MM.1S (cell line): ENCODE measurements around the gene WDR74.

Experiments
- DNase-seq: peaks from one replicate; pipeline ENCODE4 v3.0.0-alpha.2; 2015
- H2AFZ ChIP-seq: fragments of 300-600 bp; sonication (generic); 2 replicates; pipeline ENCODE4 v1.6.0; 2016; ENCODE audit warnings: antibody characterized with exemption, low read length
- H3F3A ChIP-seq: fragments of 300-600 bp; sonication (generic); 2 replicates; pipeline ENCODE4 v1.6.1; 2016; ENCODE audit warnings: mild to moderate bottlenecking, antibody characterized with exemption, low read length, moderate library complexity, mixed read lengths; ENCODE audit not compliant: insufficient read depth
- H3K27ac ChIP-seq: fragments of 300-600 bp; sonication (generic); 2 replicates; pipeline ENCODE4 v1.5.1; 2016; ENCODE audit warnings: mild to moderate bottlenecking, low read length
- H3K27me3 ChIP-seq: fragments of 300-600 bp; sonication (generic); replicated peaks from 2 replicates; pipeline ENCODE4 v1.6.0; 2016; ENCODE audit warnings: low read length; ENCODE audit not compliant: insufficient read depth
- H3K36me3 ChIP-seq: fragments of 300-600 bp; sonication (generic); replicated peaks from 2 replicates; pipeline ENCODE4 v1.6.1; 2016; ENCODE audit warnings: mild to moderate bottlenecking, low read length, mixed read lengths; ENCODE audit not compliant: insufficient read depth
- H3K4me1 ChIP-seq: fragments of 300-600 bp; sonication (generic); 2 replicates; pipeline ENCODE4 v1.6.1; 2016; ENCODE audit warnings: low read length, mixed read lengths
- H3K4me2 ChIP-seq: fragments of 300-600 bp; sonication (generic); 2 replicates; pipeline ENCODE4 v1.6.0; 2016; ENCODE audit warnings: low read depth, low read length
- H3K4me3 ChIP-seq: fragments of 300-600 bp; sonication (generic); 2 replicates; pipeline ENCODE4 v1.5.1; 2016; ENCODE audit warnings: low read length, mixed read lengths
- H3K79me2 ChIP-seq: fragments of 300-600 bp; sonication (generic); 2 replicates; pipeline ENCODE4 v1.6.1; 2016; ENCODE audit warnings: mixed run types, low read length, mixed read lengths
- H3K9ac ChIP-seq: fragments of 300-600 bp; sonication (generic); 2 replicates; pipeline ENCODE4 v1.6.1; 2016; ENCODE audit warnings: low read length, mixed read lengths
- H3K9me2 ChIP-seq: fragments of 300-600 bp; sonication (generic); replicated peaks from 2 replicates; pipeline ENCODE4 v1.6.1; 2016; ENCODE audit warnings: mild to moderate bottlenecking, low read length, mixed read lengths; ENCODE audit not compliant: insufficient read depth
- H3K9me3 ChIP-seq: fragments of 300-600 bp; sonication (generic); replicated peaks from 2 replicates; pipeline ENCODE4 v1.6.1; 2016; ENCODE audit warnings: mild to moderate bottlenecking, low read length, mixed read lengths; ENCODE audit not compliant: insufficient read depth
- H4K20me1 ChIP-seq: fragments of 300-600 bp; sonication (generic); 2 replicates; pipeline ENCODE4 v1.6.1; 2016; ENCODE audit warnings: mild to moderate bottlenecking, low read length, moderate library complexity, mixed read lengths; ENCODE audit not compliant: insufficient read depth
- CTCF ChIP-seq: fragments of 300-600 bp; sonication (generic); IDR thresholded peaks from 2 replicates; pipeline ENCODE4 v1.5.1; 2016; ENCODE audit warnings: antibody characterized with exemption, low read length, mixed read lengths
- EZH2 ChIP-seq: fragments of 300-600 bp; sonication (generic); optimal IDR thresholded peaks from 2 replicates; pipeline ENCODE3; 2017; ENCODE audit warnings: low read depth, mild to moderate bottlenecking, antibody characterized with exemption, low read length, mixed read lengths
- EZH2phosphoT487 ChIP-seq: fragments of 300-600 bp; sonication (generic); IDR thresholded peaks from 2 replicates; pipeline ENCODE4 v1.6.1; 2018; ENCODE audit warnings: antibody characterized with exemption, low read length

The WDR74 gene

DNA sequence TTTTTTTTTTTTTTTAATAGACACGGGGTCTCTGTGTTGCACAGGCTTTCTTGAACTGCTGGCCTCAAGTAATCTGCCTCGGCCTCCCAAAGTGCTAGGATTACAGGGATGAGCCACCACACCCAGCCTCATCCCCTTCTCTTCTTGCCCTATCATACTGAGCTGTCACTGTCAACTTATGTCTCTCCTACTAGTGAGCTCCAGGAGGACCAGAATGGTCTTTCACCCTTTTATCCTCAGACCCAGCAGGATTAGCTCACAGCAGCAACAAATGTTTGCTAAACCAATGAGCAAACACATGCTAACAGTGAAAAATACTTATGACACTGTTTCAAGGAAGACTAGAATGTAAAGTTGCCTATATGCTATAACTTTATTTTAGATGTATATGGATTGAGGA, 27.7 kb downstream of the WDR74 start:
- TF ChIP-seq EZH2phosphoT487 = no peak
- TF ChIP-seq CTCF = no peak
- TF ChIP-seq EZH2 = no peak

GRCh38 chr11:62810748-62811147, 28.6 kb downstream of the WDR74 start:
- H3K9me2 ChIP-seq = no peaks in the 10 kb centered on the region

More for the DNA sequence above, 27.7 kb downstream of the WDR74 start:
- Histone ChIP-seq H3K9me2 (no peaks in the 10 kb centered on the region), H3K27ac (no peak overlapping the region), H3K9ac (no peak overlapping the region), H3K79me2 (no peaks in the 10 kb centered on the region), H4K20me1 (no peaks in the 10 kb centered on the region), H2AFZ (no peak overlapping the region), H3K36me3 (no peaks in the 10 kb centered on the region), H3K4me2 (no peak overlapping the region), H3K4me3 (no peak overlapping the region), H3K9me3 (no peaks in the 10 kb centered on the region), H3K4me1 (peaks cover 20% of the 10 kb centered on the region), H3K27me3 (no peaks in the 10 kb centered on the region), H3F3A (peaks cover 16% of the 10 kb centered on the region)
- DNase-seq = no peak

DNA sequence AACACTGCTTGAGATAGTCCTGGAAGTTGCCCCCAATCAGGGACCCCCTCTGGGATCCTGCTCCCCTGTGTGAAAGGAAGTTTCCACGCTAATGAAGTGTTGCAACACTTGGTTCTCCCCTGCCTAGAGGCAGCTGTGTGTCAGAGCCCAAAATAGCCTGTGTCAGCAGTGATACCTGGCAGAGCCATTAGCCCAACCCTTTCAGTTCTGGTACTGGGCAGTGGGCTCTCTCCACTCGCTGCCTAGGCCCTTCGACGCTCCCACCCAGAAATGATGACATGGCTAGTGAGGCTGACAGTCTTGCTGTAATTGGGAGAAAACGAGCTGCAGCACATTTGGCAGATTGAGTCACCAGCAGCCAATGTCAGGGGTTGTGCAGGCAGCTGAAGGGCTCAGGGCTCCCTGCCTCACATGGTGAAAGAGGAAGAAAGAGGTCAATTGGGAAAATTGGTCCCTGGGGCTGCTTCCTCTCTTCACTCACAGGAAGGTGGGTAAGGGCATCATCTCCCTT, 32.7 kb downstream of the WDR74 start:
- Histone ChIP-seq H3F3A (peaks cover 23% of the 10 kb centered on the region), H3K9ac (peak overlapping the region; percentile 84), H3K79me2 (peaks cover 29% of the 10 kb centered on the region), H3K27me3 (no peaks in the 10 kb centered on the region), H3K36me3 (peaks cover 8% of the 10 kb centered on the region), H3K27ac (peak overlapping the region; percentile 89), H2AFZ (peak overlapping the region; percentile 91; the same call in 1 of the 2 replicates), H3K4me2 (peak overlapping the region; percentile 99), H3K4me3 (peak overlapping the region; percentile 70), H3K9me2 (no peaks in the 10 kb centered on the region), H3K9me3 (no peaks in the 10 kb centered on the region), H3K4me1 (peaks cover 35% of the 10 kb centered on the region), H4K20me1 (no peaks in the 10 kb centered on the region)
- no peak for TF ChIP-seq EZH2phosphoT487
- no peak for TF ChIP-seq CTCF
- no peak for TF ChIP-seq EZH2
- peak; percentile 61 for DNase-seq

More at GRCh38 chr11:62810748-62811147, 28.6 kb downstream of the WDR74 start:
- H2AFZ ChIP-seq = no peak overlapping the region
- H3K79me2 ChIP-seq = no peaks in the 10 kb centered on the region
- H3K9ac ChIP-seq = no peak overlapping the region
- H3K4me2 ChIP-seq = no peak overlapping the region
- H3F3A ChIP-seq = peaks cover 20% of the 10 kb centered on the region
- H3K27me3 ChIP-seq = no peaks in the 10 kb centered on the region
- no peak overlapping the region for H3K27ac ChIP-seq
- H3K36me3 ChIP-seq = no peaks in the 10 kb centered on the region
- DNase-seq = no peak
- H3K4me3 ChIP-seq = no peak overlapping the region
- TF ChIP-seq EZH2 (no peak), CTCF (no peak), EZH2phosphoT487 (no peak)
- H3K9me3 ChIP-seq = no peaks in the 10 kb centered on the region
- no peaks in the 10 kb centered on the region for H4K20me1 ChIP-seq
- peaks cover 27% of the 10 kb centered on the region for H3K4me1 ChIP-seq
